NB4 (cell line): Measurements from ENCODE around the gene SHISA2.

ENCODE experiments used
- DNase-seq: peaks from one replicate; pipeline ENCODE4 v3.0.0; 2010; ENCODE audit warnings: low read depth
- H3K4me3 ChIP-seq: one replicate; pipeline ENCODE4 v1.5.1; 2011; ENCODE audit warnings: mild to moderate bottlenecking, low read depth, low read length, moderate library complexity
- CTCF ChIP-seq: IDR thresholded peaks from one replicate; pipeline ENCODE4 v1.5.1; 2012; ENCODE audit warnings: low read depth, low read length
- MAX ChIP-seq: IDR thresholded peaks from 2 replicates; pipeline ENCODE4 v1.6.1; 2011; ENCODE audit warnings: low read depth, low read length
- MYC ChIP-seq: IDR thresholded peaks from 2 replicates; pipeline ENCODE4 v1.6.1; 2011; ENCODE audit warnings: low read depth, low read length
- POLR2A ChIP-seq: IDR thresholded peaks from 2 replicates; pipeline ENCODE4 v1.6.1; 2011; ENCODE audit warnings: mild to moderate bottlenecking; ENCODE audit not compliant: insufficient read length; ENCODE audit errors: extremely low read depth

Gene SHISA2

GRCh38 chr13:26050568-26051230 is 1.1 kb downstream of the SHISA2 start:
- no peak for DNase-seq
- H3K4me3 ChIP-seq: no peak overlapping the region
- no peak for TF ChIP-seq POLR2A
- TF ChIP-seq MAX: no peak
- no peak for TF ChIP-seq CTCF
- TF ChIP-seq MYC: no peak

GRCh38 chr13:26048741-26049140 is 3.1 kb downstream of the SHISA2 start:
- no peak for DNase-seq
- no peak overlapping the region for H3K4me3 ChIP-seq
- no peak for TF ChIP-seq POLR2A
- no peak for TF ChIP-seq MAX
- TF ChIP-seq MYC: no peak
- no peak for TF ChIP-seq CTCF

- TF ChIP-seq CTCF: no peak
- TF ChIP-seq MAX: no peak
- TF ChIP-seq POLR2A: no peak
- TF ChIP-seq MYC: no peak
- no peak for DNase-seq
- no peak overlapping the region for H3K4me3 ChIP-seq
Observed at GRCh38 chr13:26047040-26047439, 4.8 kb downstream of the SHISA2 start.

GRCh38 chr13:26046639-26047038 is 5.2 kb downstream of the SHISA2 start:
- TF ChIP-seq MAX (no peak), POLR2A (no peak), CTCF (no peak)
- H3K4me3 ChIP-seq: no peak overlapping the region
- no peak for DNase-seq

GRCh38 chr13:26045142-26045541 is 6.7 kb downstream of the SHISA2 start:
- no peak for DNase-seq
- TF ChIP-seq CTCF (no peak), MAX (no peak), POLR2A (no peak), MYC (no peak)
- no peak overlapping the region for H3K4me3 ChIP-seq

- no peak overlapping the region for H3K4me3 ChIP-seq
- TF ChIP-seq MAX (no peak), POLR2A (no peak), CTCF (no peak), MYC (no peak)
- no peak for DNase-seq
Observed at GRCh38 chr13:26042785-26043184, 9.0 kb downstream of the SHISA2 start.
